HG03354 (cell line): ENCODE results near the gene CXCL14.
"Not testable (repeated sequence)": the region's sequence is repeated elsewhere in the genome, so short reads cannot be mapped to it uniquely, and the experiment has no call there.

ENCODE experiments used
- ATAC-seq: cut with Tn5 transposase; IDR thresholded peaks from one replicate; pipeline ENCODE4 v1.9.1; 2021; ENCODE audit warnings: mild to moderate bottlenecking; ENCODE audit not compliant: unreplicated experiment, poor library complexity, severe bottlenecking

Gene CXCL14

GRCh38 chr5:135547590-135548254, 31.1 kb downstream of the CXCL14 start:
- no peak for ATAC-seq

DNA sequence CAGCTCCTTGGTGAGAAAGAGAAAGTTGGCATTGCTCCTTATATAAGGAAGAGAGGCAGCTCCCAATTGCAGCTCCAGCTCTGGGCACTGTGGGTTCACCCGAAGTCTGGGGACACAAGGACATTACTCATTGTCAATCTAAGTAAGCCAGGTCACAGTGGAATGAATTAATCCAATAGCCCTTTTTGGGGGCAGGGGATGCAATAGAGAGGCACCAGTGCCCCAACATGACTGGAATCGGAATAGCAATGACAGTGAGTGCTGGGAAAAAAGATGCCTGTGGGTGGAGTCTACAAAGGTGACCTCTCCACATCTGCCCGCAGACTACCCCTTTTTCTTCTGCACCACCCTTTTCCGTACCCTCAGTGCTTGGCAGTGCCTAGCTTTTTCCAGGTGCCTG, 31.9 kb downstream of the CXCL14 start:
- no peak for ATAC-seq

DNA sequence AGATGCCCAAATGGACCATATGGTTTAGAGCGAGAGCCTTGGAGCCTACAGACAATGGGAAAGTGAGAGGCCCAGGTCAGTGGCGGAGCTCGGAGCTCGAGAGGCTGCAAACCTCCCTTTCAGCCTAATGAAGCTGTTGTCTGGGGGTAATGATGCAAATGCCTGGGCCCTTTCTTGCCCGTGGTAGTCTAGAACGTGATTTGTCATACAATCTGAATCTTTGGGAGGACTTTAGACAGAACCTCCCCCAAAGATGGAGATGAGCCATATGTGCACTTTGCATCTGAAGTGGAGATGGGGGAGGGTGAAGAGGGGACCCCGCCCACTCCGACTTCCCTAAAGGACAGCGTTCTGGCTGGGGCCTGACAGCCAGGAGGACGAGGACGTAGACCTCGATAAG, 32.7 kb downstream of the CXCL14 start:
- ATAC-seq: no peak

DNA sequence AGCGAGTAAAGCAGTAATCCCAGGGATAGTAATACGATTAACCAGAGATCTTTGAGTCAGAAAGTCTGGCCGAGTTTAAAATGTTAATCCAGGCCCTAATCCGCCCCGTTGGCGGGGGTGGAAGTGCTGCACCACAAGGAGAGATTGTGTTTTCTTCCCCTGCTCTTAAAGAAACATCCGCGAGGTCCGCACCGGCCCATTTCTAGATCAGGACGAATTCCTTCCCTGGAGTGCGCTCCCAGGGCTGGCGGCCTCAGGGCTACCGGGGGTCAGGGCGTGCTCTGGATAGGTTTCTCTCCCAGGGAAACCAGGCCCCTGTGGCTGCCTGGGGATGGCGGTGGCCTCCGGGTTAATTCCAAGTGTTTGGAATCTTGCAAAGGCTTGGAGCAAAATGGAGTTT, 33.7 kb downstream of the CXCL14 start:
- no peak for ATAC-seq

DNA sequence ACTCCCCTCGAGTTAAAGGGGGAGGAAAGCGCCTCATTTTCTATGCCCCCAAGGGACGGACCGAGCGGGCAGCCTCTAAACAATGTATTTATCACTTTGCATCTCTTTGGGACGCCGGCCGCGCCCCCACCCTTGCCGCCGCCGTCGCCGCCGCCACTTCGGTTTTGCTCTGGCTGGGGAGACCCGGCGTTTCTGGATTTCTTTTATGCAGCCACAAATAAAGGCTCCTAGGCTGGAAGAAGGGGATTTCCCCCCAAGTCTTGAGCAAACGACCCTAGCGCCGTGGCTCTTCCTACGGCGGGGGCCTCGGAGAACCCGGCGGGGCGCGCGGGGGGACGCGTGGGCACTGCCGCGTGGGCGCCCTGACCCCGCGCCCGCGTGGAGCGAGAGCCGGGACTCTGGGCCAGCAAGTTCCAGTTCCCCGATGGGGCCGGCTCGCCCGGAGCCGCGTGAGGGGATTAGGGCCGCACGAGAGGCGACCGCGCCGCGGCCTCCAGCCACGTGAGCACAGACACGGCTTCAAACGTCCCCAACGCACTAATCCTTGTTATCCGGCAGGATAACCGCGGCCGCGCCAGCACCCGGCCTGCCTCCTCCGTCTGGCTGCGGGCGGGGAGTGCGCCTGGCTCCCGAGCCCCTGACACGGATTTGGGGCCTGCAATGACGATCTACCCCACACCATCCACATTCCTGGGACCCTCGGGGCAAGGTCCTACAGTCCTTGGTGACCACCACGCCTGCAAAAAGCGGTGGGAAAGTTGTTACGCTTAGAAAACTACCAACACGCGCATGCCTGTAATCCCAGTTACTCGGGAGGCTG, 35.1 kb downstream of the CXCL14 start:
- ATAC-seq: no peak

GRCh38 chr5:135543001-135543484, 35.7 kb downstream of the CXCL14 start:
- no peak for ATAC-seq

- ATAC-seq: no peak
Measured at GRCh38 chr5:135541807-135542502, 36.8 kb downstream of the CXCL14 start.

GRCh38 chr5:135539430-135540005, 39.3 kb downstream of the CXCL14 start:
- ATAC-seq: no peak

GRCh38 chr5:135538261-135538660, 40.5 kb downstream of the CXCL14 start:
- ATAC-seq: no peak

- no peak for ATAC-seq
Measured at GRCh38 chr5:135537745-135538144, 41.0 kb downstream of the CXCL14 start.

GRCh38 chr5:135537271-135537670, 41.5 kb downstream of the CXCL14 start:
- ATAC-seq: no peak

DNA sequence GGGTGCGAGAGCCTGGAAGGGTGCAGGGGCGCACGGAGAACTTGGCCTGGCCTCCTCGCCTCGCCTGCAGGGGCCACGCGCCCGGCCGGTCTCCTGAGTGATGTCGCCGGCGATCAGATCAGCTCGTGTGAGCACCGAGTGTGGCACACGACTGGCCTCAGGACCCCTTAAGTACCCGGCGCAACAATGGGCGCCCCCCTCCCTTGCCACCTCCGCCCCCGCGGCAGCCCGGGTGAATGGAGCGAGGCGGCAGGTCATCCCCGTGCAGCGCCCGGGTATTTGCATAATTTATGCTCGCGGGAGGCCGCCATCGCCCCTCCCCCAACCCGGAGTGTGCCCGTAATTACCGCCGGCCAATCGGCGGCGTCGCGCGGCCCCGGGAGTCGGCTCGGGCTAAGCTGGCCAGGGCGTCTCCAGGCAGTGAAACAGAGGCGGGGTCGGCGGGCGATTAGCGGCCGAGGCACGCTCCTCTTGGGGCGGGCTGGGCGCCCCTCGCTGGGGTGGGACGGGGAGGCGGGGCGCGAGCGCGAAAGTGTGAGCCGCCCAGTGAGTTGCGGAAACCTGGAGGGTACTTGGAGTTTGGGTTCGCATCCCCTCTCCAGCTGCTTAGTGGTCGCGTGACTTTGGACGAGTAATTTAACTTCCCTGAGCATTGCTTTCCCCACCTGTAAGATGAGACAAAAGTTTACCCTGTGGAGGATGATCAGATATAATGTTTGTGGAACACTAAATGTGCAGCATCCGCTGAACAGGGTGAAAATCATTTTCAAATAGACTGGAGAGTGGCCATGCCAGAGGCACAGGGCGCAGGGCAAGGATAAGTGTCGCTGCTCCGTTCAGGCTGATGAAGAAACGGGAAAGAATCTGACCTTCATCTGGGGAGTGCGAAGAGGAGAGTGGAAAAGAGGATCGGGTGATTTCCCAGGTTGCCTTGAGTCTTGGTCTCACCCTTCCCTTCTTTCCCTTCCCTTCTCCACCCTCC, 42.7 kb downstream of the CXCL14 start, which contains the start of gene NEUROG1:
NEUROG1 (minus strand) TSS at position 145 of the 982 bp plus-strand sequence. CDS start 274 bp downstream, outside the sequence.
- no peak for ATAC-seq

GRCh38 chr5:135535420-135535819, 43.4 kb downstream of the CXCL14 start:
- no peak for ATAC-seq

DNA sequence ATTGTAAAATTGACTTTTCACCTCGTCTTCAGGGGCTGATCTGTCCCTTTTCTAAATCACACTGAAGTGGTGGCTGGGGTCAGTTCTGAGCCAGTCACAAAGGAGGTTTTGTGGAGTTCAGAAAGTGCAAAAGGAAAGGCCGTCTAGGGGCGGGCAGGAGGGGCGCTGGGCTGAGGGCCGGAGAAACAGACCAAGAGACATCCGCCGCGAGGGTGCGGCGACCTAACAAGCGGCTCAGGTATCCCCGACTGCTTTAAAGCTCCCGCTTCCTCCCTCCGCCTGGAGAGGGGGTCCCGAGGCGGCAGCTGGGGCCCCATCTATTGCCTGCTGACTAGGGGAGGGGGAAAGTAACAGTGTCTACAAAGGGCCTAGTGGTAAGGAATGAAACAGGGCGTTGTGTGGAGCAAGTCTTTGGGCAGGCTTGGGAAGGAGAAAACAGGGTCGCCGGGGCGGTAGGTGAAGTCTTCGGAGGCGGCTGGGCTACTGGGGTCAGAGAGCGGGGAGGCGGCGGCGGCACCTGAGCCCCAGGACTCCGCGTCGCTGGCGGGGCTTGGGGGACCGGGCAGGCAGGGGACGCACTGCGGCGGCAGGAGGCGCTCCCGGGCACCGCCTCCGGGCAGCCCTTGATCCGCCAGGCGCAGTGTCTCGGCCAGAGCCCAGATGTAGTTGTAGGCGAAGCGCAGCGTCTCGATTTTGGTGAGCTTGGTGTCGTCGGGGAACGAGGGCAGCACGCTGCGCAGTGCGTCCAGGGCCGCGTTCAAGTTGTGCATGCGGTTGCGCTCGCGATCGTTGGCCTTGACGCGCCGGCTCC, 44.0 kb downstream of the CXCL14 start:
- ATAC-seq: no peak

DNA sequence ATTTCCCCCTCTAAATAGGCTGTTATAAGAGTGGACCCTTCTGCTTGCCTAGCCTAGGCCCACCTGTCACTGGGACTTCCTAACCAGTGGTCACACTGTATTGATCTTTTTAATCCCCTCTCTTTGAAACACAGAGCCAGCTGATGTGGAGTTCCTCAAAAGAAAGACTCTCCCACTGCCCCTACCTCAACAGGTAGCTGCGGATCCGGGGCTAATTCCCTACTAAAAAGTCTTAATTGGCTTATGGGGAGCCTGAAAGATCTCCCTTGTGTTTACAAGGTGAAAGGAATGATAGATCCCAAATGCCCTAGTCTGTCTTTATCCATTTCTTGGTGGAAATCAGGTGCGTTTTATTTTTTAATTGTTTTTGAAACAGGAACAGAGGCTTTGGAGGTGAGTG, 45.0 kb downstream of the CXCL14 start:
- ATAC-seq: no peak

- ATAC-seq: no peak
Measured at GRCh38 chr5:135533334-135533733, 45.5 kb downstream of the CXCL14 start.

DNA sequence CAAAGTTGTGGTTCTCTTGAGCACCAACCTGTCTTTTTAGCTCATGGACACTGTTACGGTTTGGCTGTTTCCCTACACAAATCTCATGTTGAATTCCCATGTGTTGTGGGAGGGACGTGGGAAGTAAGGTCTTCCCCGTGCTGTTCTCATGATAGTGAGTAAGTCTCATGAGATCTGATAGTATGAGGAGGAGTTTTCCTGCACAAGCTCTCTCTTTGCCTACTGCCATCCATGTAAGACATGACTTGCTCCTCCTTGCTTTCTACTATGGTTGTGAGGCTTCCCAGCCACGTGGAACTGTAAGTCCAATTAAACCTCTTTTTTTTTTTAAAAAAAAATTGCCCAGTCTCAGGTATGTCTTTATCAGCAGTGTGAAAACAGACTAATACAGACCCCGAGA, 49.2 kb downstream of the CXCL14 start:
- not testable (repeated sequence) for ATAC-seq

DNA sequence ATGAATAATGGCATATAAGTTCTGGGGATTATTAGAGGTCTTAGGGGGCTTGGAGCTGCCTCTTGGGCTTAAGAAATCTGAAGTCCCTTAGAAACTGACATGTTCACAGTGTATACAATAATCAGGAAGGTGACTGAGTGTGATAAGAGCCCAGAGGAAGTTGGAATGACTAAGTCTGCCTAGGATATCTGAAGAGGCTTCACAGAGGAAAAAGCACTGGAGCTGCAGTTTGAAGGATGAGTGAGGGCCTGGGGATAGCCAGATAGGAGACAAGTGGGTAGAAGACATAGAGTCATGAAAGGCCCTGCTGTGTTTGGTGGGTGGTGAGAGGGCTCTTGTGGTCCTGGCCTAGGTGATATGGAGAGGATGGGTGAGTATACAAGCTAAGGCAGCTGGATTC, 51.9 kb downstream of the CXCL14 start:
- ATAC-seq: no peak
